GM18519 (cell line): ENCODE data around the gene ESR2.
A peak's percentile ranks its signal among the peaks of the same experiment; 100 is the strongest.
"Not testable (repeated sequence)": the region's sequence is repeated elsewhere in the genome, so short reads cannot be mapped to it uniquely, and the experiment has no call there.

Experiments
- ATAC-seq: cut with Tn5 transposase; IDR thresholded peaks from one replicate; pipeline ENCODE4 v1.9.1; 2021; ENCODE audit warnings: mild to moderate bottlenecking, moderate library complexity; ENCODE audit not compliant: unreplicated experiment, low FRiP score

Gene ESR2

DNA sequence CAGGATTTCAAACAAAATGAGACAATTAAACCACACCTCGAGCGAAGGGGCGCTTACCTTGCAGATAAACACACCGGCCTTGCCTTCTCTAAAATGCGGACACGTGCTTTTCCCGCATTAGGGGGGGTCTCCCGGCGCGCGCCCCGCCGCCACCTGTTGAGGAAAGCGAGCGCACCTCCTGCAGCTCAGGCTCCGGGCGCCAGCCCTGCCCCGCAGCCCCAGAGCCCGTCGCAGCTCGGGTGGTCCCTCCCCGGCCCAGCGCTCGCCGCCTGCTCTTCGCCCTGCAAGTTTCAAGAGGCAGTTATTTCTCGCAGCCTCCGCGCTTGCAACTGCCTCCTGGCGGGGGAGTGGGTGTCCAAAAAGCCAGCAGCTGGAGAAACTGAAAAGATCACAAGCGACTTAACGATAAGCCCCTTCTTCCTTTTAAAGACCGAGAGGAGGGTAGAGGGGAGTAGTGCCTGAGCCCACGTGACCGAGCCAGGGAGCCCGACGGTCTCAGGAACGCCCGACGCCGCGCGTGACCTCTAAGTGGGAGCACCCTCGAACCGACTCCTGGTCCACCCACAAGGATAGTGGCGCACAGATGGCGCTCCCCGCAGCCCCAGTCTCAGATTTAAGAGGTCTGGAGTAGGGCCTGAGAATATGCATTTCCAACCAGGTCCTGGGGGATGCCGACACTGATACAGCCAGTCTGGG is at the start of gene ESR2:
TSS of gene ESR2 (minus strand) at position 396 of the 696 bp plus-strand sequence. CDS start 11,386 bp downstream, outside the sequence.
- ATAC-seq = peak; percentile 23

- no peak for ATAC-seq
Measured at GRCh38 chr14:64340560-64341196, 46.5 kb upstream of the ESR2 start.

- peak; percentile 80 for ATAC-seq
Measured at GRCh38 chr14:64338616-64339316, 44.6 kb upstream of the ESR2 start.

DNA sequence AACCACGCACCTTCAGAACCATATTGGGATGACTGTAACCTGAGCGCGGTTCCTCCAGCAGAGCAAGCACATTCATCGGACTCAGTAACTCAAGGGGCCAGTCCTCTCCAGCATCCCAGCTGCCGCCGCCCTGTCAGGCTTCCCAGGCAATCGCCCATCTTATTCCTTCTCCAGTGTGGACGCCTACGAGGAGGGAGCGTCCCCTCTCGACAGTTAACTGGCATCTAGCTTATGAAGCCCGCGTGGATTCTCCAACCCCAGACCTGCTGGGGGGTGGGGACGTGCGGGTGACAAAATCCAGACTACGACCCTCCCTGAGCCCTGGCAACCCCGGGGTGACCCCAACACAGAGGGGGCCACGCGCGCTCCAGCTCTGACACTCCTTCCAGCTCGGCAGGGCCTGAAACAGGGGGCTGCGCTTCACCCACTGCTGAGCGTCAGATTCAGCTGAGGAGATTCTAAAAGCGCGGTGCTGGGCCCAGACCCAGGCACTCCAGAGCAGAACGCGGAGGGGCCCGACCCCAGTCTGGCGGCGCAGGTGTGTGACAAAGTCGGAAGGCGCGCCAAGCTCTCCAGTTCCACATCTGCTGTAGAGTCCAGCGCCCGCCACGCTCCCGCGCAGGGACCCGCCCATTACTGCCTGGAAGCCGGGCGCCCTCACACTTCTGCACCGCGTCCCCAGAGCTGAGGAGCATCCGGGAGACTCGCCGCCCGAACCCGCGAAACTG is 43.9 kb upstream of the ESR2 start:
- ATAC-seq = peak; percentile 37

GRCh38 chr14:64329149-64329548 is 35.0 kb upstream of the ESR2 start:
- no peak for ATAC-seq

DNA sequence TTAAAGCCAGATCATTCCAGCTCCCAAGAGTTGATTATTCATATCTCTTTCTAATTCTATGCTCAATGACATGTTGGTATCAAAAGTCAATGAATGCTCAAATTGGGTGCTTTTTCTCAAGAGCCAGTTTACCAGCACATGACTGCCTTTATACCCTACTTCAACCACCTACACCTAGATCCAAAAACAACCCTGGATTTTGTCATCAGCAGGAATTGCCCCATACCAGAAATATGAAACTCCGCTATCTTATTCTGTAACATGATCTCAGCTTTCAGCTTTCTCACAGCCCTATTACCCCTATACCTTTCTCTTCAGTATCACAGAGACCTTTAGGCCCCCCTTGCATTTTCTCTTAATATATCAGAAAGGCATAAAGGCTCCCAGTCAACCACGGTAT is 32.3 kb upstream of the ESR2 start:
- no peak for ATAC-seq

DNA sequence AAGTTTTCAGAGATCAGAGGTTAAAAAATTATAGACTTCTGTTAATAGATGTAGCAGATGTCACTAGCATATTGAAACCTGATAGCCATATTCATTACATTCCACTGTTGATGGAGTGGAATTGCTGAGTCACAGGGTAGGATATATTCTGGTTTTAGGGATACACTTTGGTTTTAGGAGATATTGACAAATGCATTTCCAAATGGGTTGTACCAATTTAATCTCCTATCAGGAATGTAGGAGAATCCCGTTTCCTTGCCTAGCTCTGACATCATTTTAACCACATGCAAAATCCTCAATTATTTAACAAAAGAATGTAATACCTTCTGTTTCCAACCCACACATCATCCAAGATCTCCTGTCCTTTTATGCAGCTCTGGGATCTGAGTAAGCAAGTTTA is 30.7 kb upstream of the ESR2 start:
- no peak for ATAC-seq

DNA sequence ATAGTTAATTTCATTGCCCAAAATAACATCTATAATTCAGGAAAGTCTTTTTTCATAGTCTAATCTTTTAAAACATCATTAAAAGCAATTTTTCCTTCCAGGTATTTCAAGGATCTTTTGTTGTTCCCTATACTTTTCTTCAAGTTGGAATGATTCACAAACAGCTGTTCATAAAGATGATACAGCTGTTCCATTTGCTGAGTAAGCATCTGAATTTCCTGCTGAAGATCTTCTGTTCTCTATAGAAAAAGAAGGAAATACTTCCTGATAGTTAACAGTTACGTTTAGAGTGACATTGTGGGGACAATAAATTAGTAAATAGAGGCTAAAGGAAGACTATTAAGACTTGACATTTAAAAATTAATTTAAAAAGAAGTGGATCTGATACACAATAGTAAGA is 30.3 kb upstream of the ESR2 start:
- ATAC-seq = no peak

DNA sequence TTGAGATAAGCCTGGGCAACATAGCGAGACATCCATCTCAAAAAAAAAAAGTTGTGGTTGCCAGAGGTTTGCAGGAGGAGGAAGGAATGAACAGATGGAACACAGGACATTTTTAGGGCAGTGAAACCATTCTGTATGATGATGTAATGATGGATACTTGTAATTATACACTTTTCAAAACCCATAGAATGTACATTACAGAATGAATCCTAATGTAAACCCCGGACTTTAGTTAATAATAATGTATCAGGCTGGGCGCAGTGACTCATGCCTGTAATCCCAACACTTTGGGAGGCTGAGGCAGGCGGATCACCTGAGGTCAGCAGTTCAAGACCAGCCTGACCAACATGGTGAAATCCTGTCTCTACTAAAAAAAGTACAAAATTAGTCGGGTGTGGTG is 26.2 kb upstream of the ESR2 start:
- ATAC-seq = not testable (repeated sequence)

- not testable (repeated sequence) for ATAC-seq
Measured at GRCh38 chr14:64318695-64319094, 24.5 kb upstream of the ESR2 start.

DNA sequence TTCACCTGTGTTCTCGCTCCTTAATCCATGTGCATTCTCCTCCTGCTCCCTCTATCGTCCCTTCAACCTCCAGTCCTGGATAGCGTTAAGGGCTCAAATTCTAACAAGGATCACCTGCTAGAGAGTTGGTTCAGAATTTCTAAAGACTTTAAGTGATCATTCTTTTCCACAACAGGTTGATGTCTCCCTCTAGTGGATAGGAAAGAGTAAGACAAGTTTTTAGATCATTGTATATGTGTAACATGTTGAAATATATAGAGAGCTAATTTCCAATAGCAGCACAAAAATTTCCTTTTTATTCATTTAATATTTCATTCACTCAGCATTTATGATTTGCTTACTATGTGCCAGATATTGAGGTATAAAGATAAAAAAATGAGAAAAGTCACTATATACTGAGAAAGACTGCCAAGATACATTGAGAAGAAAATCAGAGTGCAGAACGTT is 9.3 kb upstream of the ESR2 start:
- no peak for ATAC-seq

DNA sequence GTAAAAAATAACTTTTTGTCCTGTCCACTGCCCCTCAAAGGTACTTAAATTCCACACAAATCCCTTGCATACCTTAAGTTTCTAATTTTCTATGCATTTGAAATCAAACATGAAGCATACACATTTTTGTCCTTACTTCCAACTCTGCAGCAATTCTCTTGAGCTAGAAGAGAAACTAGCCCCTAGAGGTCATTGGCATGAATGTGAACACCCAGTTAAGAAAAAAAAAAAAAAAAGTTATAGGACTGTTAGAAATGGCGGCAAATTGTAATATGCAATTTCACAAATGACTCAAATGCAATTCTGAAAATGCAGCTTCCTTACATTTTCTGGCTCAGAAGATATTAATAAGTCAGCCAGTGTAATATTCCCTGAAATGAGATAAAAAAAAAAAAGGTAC is 4.6 kb upstream of the ESR2 start:
- ATAC-seq = no peak

DNA sequence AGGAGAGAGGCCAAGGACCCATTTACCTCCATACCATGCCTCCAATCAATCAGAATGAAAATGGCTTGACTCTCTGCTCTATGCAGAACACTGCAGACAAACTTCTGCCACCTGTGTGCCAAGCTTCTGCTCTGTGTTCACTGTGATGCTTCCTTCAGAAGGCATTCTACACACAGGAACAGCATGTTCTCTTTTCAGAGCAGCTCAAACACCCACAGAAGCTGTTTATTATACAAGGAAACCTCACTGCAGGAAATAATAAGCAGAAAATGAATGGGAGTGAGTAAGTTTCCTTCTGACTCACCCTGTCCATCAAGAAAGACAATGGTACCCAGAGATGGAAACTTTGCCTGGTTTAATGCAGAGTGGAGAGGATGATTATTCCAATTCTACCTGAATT is 2.4 kb upstream of the ESR2 start:
- no peak for ATAC-seq

GRCh38 chr14:64294672-64295413 is 672 bp upstream of the ESR2 start:
- peak; percentile 49 for ATAC-seq

GRCh38 chr14:64292197-64292596 is 2.0 kb downstream of the ESR2 start:
- ATAC-seq = no peak

- ATAC-seq = no peak
Measured at GRCh38 chr14:64289571-64289970, 4.6 kb downstream of the ESR2 start.

DNA sequence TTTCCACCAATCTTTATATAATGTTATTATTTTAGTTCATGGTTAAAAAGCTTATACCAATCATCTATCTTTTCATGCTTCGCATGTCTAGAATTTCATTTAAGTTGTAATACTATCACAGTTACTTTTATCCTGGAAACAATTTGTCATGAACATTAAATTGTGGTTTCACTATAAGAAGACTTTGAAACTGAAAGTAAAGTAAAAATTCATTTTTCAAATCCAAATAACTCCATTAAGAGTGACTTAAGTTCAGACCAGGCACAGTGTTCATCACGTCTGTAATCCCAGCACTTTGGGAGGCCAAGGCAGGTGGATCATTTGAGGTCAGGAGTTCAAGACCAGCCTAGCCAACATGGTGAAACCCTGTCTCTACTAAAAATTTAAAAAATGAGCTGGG is 12.4 kb downstream of the ESR2 start:
- no peak for ATAC-seq

GRCh38 chr14:64279704-64280668 is 14.2 kb downstream of the ESR2 start:
- no peak for ATAC-seq

DNA sequence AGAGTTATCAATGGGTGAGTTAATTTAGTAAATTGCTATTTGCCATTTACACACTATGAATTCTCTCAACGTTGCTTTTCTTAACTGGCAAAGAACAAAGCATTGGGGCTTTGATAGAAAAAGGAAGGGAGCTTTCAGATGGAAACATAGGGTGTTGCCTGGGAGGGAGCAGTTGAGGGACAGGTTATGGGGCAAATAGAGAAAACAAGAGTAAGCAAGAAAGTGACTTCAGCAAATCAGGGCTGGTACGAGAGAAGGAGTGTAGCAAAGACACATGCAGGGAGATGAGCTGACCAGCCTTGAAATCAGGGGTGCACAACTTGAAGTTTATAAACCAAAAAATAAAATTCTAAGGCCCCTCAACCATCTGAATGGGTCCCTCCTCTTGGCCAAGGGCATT is 15.7 kb downstream of the ESR2 start:
- ATAC-seq = no peak
